AG09309 (cell line): Measurements from ENCODE around the gene TOB2.

Experiments used
- DNase-seq: peaks from one replicate; pipeline ENCODE4 v3.0.0-alpha.2; 2010; ENCODE audit warnings: low read depth
- H3K4me3 ChIP-seq: 2 replicates; pipeline ENCODE4 v1.5.1; 2011; ENCODE audit warnings: mild to moderate bottlenecking, low read depth, low read length, moderate library complexity; ENCODE audit not compliant: control insufficient read depth
- CTCF ChIP-seq: IDR thresholded peaks from 2 replicates; pipeline ENCODE4 v1.5.1; 2011; ENCODE audit warnings: mild to moderate bottlenecking, low read depth, low read length, inconsistent platforms; ENCODE audit not compliant: insufficient read depth, control insufficient read depth; ENCODE audit errors: missing control alignments

Gene TOB2

GRCh38 chr22:41485033-41485432 is 38.4 kb upstream of the TOB2 start:
- no peak for DNase-seq
- no peak overlapping the region for H3K4me3 ChIP-seq
- TF ChIP-seq CTCF, result no peak

- DNase-seq, result peak; percentile 43
- no peak overlapping the region for H3K4me3 ChIP-seq
Observed at GRCh38 chr22:41482319-41482935, 35.8 kb upstream of the TOB2 start.

GRCh38 chr22:41481925-41482318 is 35.3 kb upstream of the TOB2 start:
- H3K4me3 ChIP-seq, result no peak overlapping the region
- no peak for TF ChIP-seq CTCF
- DNase-seq, result no peak

More at GRCh38 chr22:41482319-41482935, 35.8 kb upstream of the TOB2 start:
- TF ChIP-seq CTCF, result no peak

GRCh38 chr22:41481131-41481830 is 34.7 kb upstream of the TOB2 start:
- TF ChIP-seq CTCF, result no peak
- no peak overlapping the region for H3K4me3 ChIP-seq
- DNase-seq, result no peak

- DNase-seq, result no peak
- no peak for TF ChIP-seq CTCF
- H3K4me3 ChIP-seq, result no peak overlapping the region
Observed at GRCh38 chr22:41480397-41480735, 33.8 kb upstream of the TOB2 start.

- no peak overlapping the region for H3K4me3 ChIP-seq
- no peak for TF ChIP-seq CTCF
- DNase-seq, result no peak
Observed at GRCh38 chr22:41479671-41480396, 33.2 kb upstream of the TOB2 start.
